Fibroblast of pulmonary artery (primary cell): ENCODE measurements around the gene ADAMTSL3.

Source experiments
- DNase-seq: peaks from one replicate; pipeline ENCODE4 v3.0.0-alpha.2; 2010; ENCODE audit warnings: low read depth
- H3K4me3 ChIP-seq: replicated peaks from 2 replicates; pipeline ENCODE4 v1.5.1; 2011; ENCODE audit warnings: low read depth, mild to moderate bottlenecking, control low read depth, low read length, moderate library complexity
- CTCF ChIP-seq: IDR thresholded peaks from 2 replicates; pipeline ENCODE4 v1.5.1; 2011; ENCODE audit warnings: mild to moderate bottlenecking, control low read depth, low read length, inconsistent platforms; ENCODE audit errors: missing control alignments

Gene ADAMTSL3

GRCh38 chr15:83927704-83928391, 273.9 kb downstream of the ADAMTSL3 start:
- no peak overlapping the region for H3K4me3 ChIP-seq
- no peak for DNase-seq
- TF ChIP-seq CTCF = no peak

- H3K4me3 ChIP-seq = no peak overlapping the region
- DNase-seq = no peak
- no peak for TF ChIP-seq CTCF
Observed at GRCh38 chr15:83928392-83928734, 274.4 kb downstream of the ADAMTSL3 start.

- no peak overlapping the region for H3K4me3 ChIP-seq
- no peak for DNase-seq
- no peak for TF ChIP-seq CTCF
Observed at GRCh38 chr15:83928878-83929418, 275.0 kb downstream of the ADAMTSL3 start.

GRCh38 chr15:83929619-83930018, 275.7 kb downstream of the ADAMTSL3 start:
- no peak overlapping the region for H3K4me3 ChIP-seq

GRCh38 chr15:83930392-83931212, 276.7 kb downstream of the ADAMTSL3 start:
- no peak for TF ChIP-seq CTCF
- no peak overlapping the region for H3K4me3 ChIP-seq
- DNase-seq = peak; percentile 8

More at GRCh38 chr15:83929619-83930018, 275.7 kb downstream of the ADAMTSL3 start:
- no peak for DNase-seq
- TF ChIP-seq CTCF = no peak

- H3K4me3 ChIP-seq = no peak overlapping the region
- TF ChIP-seq CTCF = no peak
- DNase-seq = no peak
Observed at GRCh38 chr15:83935774-83936173, 281.9 kb downstream of the ADAMTSL3 start.
